Heart right ventricle (tissue), 16 donors: ENCODE results near the gene PLAC1. TPM values are rescaled to one million over a fixed set of nuclear protein-coding genes. Genes with fewer than 3 reads are reported as not detected.

Source experiments
- ATAC-seq, 8 donors: fragments of 200-7000 bp; cut with Tn5 transposase; one replicate each; pipeline ENCODE4 v1.9.1; 2020; ENCODE audit warnings: mild to moderate bottlenecking in 8 of 8, moderate library complexity in 8 of 8, moderate number of reproducible peaks in 1 of 8
- DNase-seq, 2 donors: peaks; one replicate each; pipeline ENCODE4 v3.0.0-alpha.2; 2020
- H3K27ac ChIP-seq, 10 donors: fragments of 200-600 bp; sonication (generic) in 2 of 10; one replicate each; pipeline versions ENCODE4 v1.5.0 to v1.8.0; 2020 to 2022; ENCODE audit warnings: mild to moderate bottlenecking in 3 of 10
- H3K27me3 ChIP-seq, 7 donors: fragments of 200-600 bp; one replicate each; pipeline ENCODE4 v1.8.0; 2021 to 2022; ENCODE audit warnings: mild to moderate bottlenecking in 2 of 7
- H3K36me3 ChIP-seq, 9 donors: fragments of 200-600 bp; sonication (generic) in 1 of 9; one replicate each; pipeline versions ENCODE4 v1.5.0 to v1.8.0; 2020 to 2022; ENCODE audit warnings: mild to moderate bottlenecking in 2 of 9
- H3K4me1 ChIP-seq, 9 donors: fragments of 200-600 bp; sonication (generic) in 1 of 9; one replicate each; pipeline versions ENCODE4 v1.5.0 to v1.8.0; 2020 to 2022; ENCODE audit warnings: mild to moderate bottlenecking in 4 of 9
- H3K4me3 ChIP-seq, 10 donors: fragments of 200-600 bp; sonication (generic) in 2 of 10; one replicate each; pipeline versions ENCODE4 v1.5.0 to v1.8.0; 2020 to 2022; ENCODE audit warnings: mild to moderate bottlenecking in 7 of 10, moderate library complexity in 2 of 10
- H3K9me3 ChIP-seq, 11 donors: fragments of 200-600 bp in 10 of 11; sonication (generic) in 2 of 11; one replicate each; pipeline versions ENCODE4 v1.5.0 to v1.8.0; 2013 to 2022; ENCODE audit warnings: mild to moderate bottlenecking in 2 of 11, control low read depth in 1 of 11, moderate library complexity in 1 of 11
- WGBS, 2 donors: extraction: QIAGEN DNeasy Blood & Tissue Kit; methylation state at CpG; one replicate each; pipeline ENCODE4 v1.1.7; 2013; ENCODE audit warnings: inconsistent platforms in 1 of 2; 5-methylcytosine and 5-hydroxymethylcytosine counted together
- intact Hi-C, 10 donors: fragments of 100-400 bp; cut with DNase I; formaldehyde crosslinking; loops; one replicate each; pipeline versions ENCODE4 v1.11.1 to v1.14.2; 2022
- polyA plus RNA-seq, 2 donors: library from polyadenylated mRNA; stranded (reverse); fragments of 200-250 nt; gene quantifications; one replicate each; pipeline ENCODE4 v1.2.3, GENCODE V29; 2013
- total RNA-seq, 10 donors: library from RNA; stranded (reverse); fragmentation: NEBNext Ultra II Directional in 3 of 10; extraction: Animal tissue kit (Norgen Biotek cat#: 25700) in 3 of 10; gene quantifications; one replicate each; pipeline versions ENCODE4 v1.2.1 to v1.2.4, GENCODE V29; 2021 to 2023
- TF ChIP-seq, protein P1 (sequence below), 9 donors: fragments of 200-600 bp; sonication (generic) in 2 of 9; IDR thresholded peaks; one replicate each; pipeline versions ENCODE4 v1.5.0 to v1.8.0; 2021 to 2022; ENCODE audit warnings: antibody characterized with exemption in 9 of 9, mild to moderate bottlenecking in 5 of 9, moderate library complexity in 1 of 9
- donor health status: Arrhythmogenic right ventricular cardiomyopathy.
- donor health status: ischemic (EF 13 %, LVEDD 7.1; RV severe dilation, severe dysfunction).
- donor health status: healthy with polysubstance abuse.
- donor health status: DM: no; HTN: yes; CAD: no.
- donor health status: DM: no; HTN: no; CAD: no.
- donor health status: ischemic (EF 25% LVEDD 6.9; RV normal size, moderate dysfunction).
- donor health status: ischemic (EF 25% LVEDD 5.7; RV mildly dilated, moderate dysfunction).
- donor health status: healthy.
- donor health status: DM: yes; HTN: yes; CAD: no.
- donor health status: Ischemic cardiomyopathy.
- donor health status: ischemic (EF 35%, LVEDD 5.7; RV mildly dilated, moderate dysfunction).
- donor health status: nonischemic (EF 11% LVEDD 7.7; RV severe dilation, severe dysfunction).
- donor health status: DM: yes; HTN: yes; CAD: no.
- donor health status: PGD.
- donor health status: ischemic (EF 29% LVEDD 5.4; RV normal size, mild dysfunction).
- donor health status: nonischemic (EF 23%, LVEDD 6.1; RV moderate dilation, normal function).

Gene PLAC1
- total and polyA plus RNA-seq, 12 donors, result not detected

- no peak overlapping the region for H3K27ac ChIP-seq
- H3K27me3 ChIP-seq, result peaks cover 0 to 2% (median 0%) of the 10 kb centered on the region in 7 donors
- no peaks in the 10 kb centered on the region for H3K36me3 ChIP-seq
- 67 to 88% methylated on average over 3 of the region's 3 CpGs for WGBS, 2 donors
- no peaks in the 10 kb centered on the region for H3K4me1 ChIP-seq
- no peaks in the 10 kb centered on the region for H3K9me3 ChIP-seq
- TF ChIP-seq, protein P1, sequence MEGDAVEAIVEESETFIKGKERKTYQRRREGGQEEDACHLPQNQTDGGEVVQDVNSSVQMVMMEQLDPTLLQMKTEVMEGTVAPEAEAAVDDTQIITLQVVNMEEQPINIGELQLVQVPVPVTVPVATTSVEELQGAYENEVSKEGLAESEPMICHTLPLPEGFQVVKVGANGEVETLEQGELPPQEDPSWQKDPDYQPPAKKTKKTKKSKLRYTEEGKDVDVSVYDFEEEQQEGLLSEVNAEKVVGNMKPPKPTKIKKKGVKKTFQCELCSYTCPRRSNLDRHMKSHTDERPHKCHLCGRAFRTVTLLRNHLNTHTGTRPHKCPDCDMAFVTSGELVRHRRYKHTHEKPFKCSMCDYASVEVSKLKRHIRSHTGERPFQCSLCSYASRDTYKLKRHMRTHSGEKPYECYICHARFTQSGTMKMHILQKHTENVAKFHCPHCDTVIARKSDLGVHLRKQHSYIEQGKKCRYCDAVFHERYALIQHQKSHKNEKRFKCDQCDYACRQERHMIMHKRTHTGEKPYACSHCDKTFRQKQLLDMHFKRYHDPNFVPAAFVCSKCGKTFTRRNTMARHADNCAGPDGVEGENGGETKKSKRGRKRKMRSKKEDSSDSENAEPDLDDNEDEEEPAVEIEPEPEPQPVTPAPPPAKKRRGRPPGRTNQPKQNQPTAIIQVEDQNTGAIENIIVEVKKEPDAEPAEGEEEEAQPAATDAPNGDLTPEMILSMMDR (IDR thresholded peaks at IDR 0.05), result no peak
- intact Hi-C loops, result loop anchor here in 1 of 10 donors (5.0 kb wide), 1 partner anchor 63 kb away; no protein-coding TSS in a partner anchor
- no peak overlapping the region for H3K4me3 ChIP-seq
- DNase-seq (no peak), ATAC-seq (no peak)
These were observed 3.8 kb downstream of the PLAC1 start for GRCh38 chrX:134654398-134655012.

DNA sequence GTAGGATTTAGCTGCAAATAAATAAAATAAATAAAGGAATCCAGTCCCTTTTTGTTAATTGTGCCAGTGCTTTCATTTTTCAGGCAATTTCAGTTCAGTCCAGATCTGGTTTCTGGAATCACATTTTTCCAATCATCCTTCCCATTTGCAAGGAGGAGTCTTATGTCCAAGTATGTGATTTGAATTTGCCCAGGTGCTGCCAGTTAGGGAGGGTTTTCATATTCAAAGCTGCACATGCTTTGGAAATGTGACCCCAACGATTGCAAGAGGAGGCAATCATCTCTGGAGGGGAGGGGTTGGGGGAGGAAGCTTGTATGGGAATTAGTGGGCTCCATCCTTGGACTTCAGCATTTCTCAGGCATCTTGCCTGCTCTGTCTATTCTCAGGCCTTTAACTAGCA lies 4.4 kb downstream of the PLAC1 start:
- intact Hi-C loops, result loop anchor here in 1 of 10 donors (5.0 kb wide), 1 partner anchor 63 kb away; no protein-coding TSS in a partner anchor
- Histone ChIP-seq H3K36me3 (no peaks in the 10 kb centered on the region), H3K27me3 (peaks cover 0 to 8% (median 0%) of the 10 kb centered on the region in 7 donors), H3K27ac (no peak overlapping the region), H3K9me3 (no peaks in the 10 kb centered on the region), H3K4me3 (no peak overlapping the region), H3K4me1 (no peaks in the 10 kb centered on the region)
- TF ChIP-seq, protein P1 (IDR thresholded peaks at IDR 0.05), result no peak
- no peak for ATAC-seq
- no peak for DNase-seq
- WGBS, 2 donors, result 46 to 71% methylated on average over 1 of the region's 1 CpG

GRCh38 chrX:134650701-134651100 lies 7.6 kb downstream of the PLAC1 start:
- no peaks in the 10 kb centered on the region for H3K36me3 ChIP-seq
- TF ChIP-seq, protein P1 (IDR thresholded peaks at IDR 0.05), result no peak
- 67 to 81% methylated on average over 6 of the region's 6 CpGs for WGBS, 2 donors
- intact Hi-C loops, result loop anchor here in 1 of 10 donors (5.0 kb wide), 1 partner anchor 67 kb away; no protein-coding TSS in a partner anchor
- H3K27me3 ChIP-seq, result peaks cover 0 to 22% (median 0%) of the 10 kb centered on the region in 7 donors
- no peaks in the 10 kb centered on the region for H3K4me1 ChIP-seq
- H3K4me3 ChIP-seq, result no peak overlapping the region
- ATAC-seq (no peak), DNase-seq (no peak)
- H3K9me3 ChIP-seq, result no peaks in the 10 kb centered on the region
- no peak overlapping the region for H3K27ac ChIP-seq

DNA sequence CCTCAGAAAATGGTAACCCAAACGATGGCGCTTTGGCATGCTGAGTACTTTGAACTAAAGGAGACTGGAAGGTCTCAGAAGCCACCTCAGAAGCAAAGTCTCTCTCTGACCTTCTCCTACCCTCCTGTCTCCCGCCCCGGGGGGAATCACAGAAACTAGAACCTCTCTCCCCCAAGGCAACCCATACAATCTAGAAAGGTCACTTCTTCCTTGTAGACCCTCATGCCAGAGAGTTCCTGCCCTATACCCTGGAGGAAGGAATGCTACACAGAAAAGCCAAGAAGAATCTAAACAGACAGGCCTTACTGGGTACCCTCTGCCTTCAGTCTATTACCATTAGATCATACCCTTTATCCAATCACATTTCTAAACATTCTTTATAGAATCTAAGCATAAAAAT lies 8.5 kb downstream of the PLAC1 start:
- no peak for DNase-seq
- Histone ChIP-seq H3K27me3 (peaks cover 0 to 28% (median 0%) of the 10 kb centered on the region in 7 donors), H3K4me1 (no peaks in the 10 kb centered on the region), H3K36me3 (no peaks in the 10 kb centered on the region), H3K4me3 (no peak overlapping the region), H3K27ac (no peak overlapping the region), H3K9me3 (no peaks in the 10 kb centered on the region)
- TF ChIP-seq, protein P1 (IDR thresholded peaks at IDR 0.05), result no peak
- 92 to 97% methylated on average over 4 of the region's 4 CpGs for WGBS, 2 donors
- intact Hi-C loops, result loop anchor here in 1 of 10 donors (5.0 kb wide), 1 partner anchor 68 kb away; no protein-coding TSS in a partner anchor
- no peak for ATAC-seq
